ENCODE results near the gene VPS8. TPM values are rescaled to one million over a fixed set of nuclear protein-coding genes. Genes with fewer than 3 reads are reported as not detected.
"Not testable (repeated sequence)": the region's sequence is repeated elsewhere in the genome, so short reads cannot be mapped to it uniquely, and the experiment has no call there.

VPS8 gene
- total RNA-seq, 1 experiment from 2014 or later = 72.3 TPM

DNA sequence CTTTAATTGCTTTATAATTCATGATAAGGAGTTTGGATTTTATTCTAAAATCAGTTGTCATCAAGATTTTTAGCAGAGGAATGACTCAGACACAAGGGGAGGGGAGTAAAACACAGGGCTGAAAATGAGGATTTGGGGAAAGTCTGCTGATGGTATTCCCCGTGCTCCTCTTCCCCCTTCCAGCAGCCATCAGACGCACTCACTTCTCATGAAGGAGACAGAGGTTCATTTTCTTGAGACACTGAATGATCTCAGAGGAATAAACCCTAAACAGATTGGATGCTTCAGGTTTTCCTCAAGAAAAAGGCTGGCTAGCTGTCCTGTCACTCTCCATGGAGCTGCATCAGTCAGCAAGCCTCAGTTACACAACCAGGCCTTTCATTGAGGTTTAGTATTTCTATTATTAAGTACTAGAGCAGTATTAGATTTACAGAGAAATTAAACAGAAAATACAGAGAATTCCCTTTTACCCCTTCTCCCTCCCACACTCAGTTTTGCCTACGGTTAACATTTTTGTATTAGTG lies 174.5 kb downstream of the VPS8 start:
- no peak for DNase-seq (ENCODE audit: low read depth, low spot score)
- CTCF ChIA-PET = no interaction called here
- Histone ChIP-seq H3K4me1 (ENCODE audit: control insufficient read depth, insufficient read depth, low read length) (no peaks in the 10 kb centered on the region), H3K27me3 (ENCODE audit: control insufficient read depth, insufficient read depth, low read length) (no peaks in the 10 kb centered on the region), H3K27ac (ENCODE audit: low read length) (no peak overlapping the region), H3K4me3 (ENCODE audit: low read depth in 2 of 2, low read length in 2 of 2) (no peak overlapping the region), H3K9me3 (ENCODE audit: control insufficient read depth, insufficient read depth, low read depth, low read length) (no peaks in the 10 kb centered on the region), H3K36me3 (ENCODE audit: control insufficient read depth, insufficient read depth, low read length) (no peaks in the 10 kb centered on the region)
- POLR2A ChIA-PET = interaction anchor here (0.6 kb wide), 1 partner anchor 306 kb away, joined by 3 read pairs; no protein-coding TSS in a partner anchor
- no peak for ATAC-seq
- BruUV-seq (replicated peaks) = TSS peak; percentile 22
- TF ChIP-seq, protein P1, sequence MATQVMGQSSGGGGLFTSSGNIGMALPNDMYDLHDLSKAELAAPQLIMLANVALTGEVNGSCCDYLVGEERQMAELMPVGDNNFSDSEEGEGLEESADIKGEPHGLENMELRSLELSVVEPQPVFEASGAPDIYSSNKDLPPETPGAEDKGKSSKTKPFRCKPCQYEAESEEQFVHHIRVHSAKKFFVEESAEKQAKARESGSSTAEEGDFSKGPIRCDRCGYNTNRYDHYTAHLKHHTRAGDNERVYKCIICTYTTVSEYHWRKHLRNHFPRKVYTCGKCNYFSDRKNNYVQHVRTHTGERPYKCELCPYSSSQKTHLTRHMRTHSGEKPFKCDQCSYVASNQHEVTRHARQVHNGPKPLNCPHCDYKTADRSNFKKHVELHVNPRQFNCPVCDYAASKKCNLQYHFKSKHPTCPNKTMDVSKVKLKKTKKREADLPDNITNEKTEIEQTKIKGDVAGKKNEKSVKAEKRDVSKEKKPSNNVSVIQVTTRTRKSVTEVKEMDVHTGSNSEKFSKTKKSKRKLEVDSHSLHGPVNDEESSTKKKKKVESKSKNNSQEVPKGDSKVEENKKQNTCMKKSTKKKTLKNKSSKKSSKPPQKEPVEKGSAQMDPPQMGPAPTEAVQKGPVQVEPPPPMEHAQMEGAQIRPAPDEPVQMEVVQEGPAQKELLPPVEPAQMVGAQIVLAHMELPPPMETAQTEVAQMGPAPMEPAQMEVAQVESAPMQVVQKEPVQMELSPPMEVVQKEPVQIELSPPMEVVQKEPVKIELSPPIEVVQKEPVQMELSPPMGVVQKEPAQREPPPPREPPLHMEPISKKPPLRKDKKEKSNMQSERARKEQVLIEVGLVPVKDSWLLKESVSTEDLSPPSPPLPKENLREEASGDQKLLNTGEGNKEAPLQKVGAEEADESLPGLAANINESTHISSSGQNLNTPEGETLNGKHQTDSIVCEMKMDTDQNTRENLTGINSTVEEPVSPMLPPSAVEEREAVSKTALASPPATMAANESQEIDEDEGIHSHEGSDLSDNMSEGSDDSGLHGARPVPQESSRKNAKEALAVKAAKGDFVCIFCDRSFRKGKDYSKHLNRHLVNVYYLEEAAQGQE (IDR thresholded peaks at IDR 0.05; ENCODE audit: insufficient read depth in 1 of 2, low read depth in 2 of 2, low read length in 1 of 2) = no peak
- no peak for TF ChIP-seq TCF7L2 (IDR thresholded peaks at IDR 0.05; ENCODE audit: low read depth, low read length)
- TF ChIP-seq POLR2AphosphoS5 (IDR thresholded peaks at IDR 0.05; ENCODE audit: low read depth, low read length) = no peak
- TF ChIP-seq SIN3A (IDR thresholded peaks at IDR 0.05; ENCODE audit: borderline replicate concordance, insufficient read depth, low read depth, low read length) = no peak
- TF ChIP-seq, protein P2, sequence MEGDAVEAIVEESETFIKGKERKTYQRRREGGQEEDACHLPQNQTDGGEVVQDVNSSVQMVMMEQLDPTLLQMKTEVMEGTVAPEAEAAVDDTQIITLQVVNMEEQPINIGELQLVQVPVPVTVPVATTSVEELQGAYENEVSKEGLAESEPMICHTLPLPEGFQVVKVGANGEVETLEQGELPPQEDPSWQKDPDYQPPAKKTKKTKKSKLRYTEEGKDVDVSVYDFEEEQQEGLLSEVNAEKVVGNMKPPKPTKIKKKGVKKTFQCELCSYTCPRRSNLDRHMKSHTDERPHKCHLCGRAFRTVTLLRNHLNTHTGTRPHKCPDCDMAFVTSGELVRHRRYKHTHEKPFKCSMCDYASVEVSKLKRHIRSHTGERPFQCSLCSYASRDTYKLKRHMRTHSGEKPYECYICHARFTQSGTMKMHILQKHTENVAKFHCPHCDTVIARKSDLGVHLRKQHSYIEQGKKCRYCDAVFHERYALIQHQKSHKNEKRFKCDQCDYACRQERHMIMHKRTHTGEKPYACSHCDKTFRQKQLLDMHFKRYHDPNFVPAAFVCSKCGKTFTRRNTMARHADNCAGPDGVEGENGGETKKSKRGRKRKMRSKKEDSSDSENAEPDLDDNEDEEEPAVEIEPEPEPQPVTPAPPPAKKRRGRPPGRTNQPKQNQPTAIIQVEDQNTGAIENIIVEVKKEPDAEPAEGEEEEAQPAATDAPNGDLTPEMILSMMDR (IDR thresholded peaks at IDR 0.05) = no peak
- in situ Hi-C loops (cut with HindIII; ENCODE audit: low pct_unique_long_range_greater_than_20kb, low sequenced_read_pairs) = no loop called here
- intact Hi-C loops (cut with micrococcal nuclease; ENCODE audit: unreplicated experiment) = no loop called here

DNA sequence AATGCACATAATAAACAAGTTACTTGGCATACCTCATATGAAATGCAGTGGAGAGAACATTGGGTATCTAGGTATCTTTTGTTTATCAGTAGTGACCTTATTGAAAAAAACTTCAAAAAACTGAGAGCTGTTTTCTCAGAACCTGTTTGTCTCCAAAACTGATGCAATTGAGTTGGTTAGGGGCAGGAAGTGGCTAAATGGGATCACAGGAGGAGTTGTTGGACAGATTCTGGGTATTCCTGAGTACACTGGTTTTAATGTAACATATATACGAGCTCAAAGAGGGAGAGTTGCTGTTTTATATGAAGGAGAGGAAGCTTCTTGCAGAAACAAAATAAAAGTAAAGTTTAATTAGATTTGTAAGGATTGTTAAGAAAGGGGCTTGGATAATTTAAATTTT lies 181.4 kb downstream of the VPS8 start:
- BruUV-seq (replicated peaks) = no TSS peak
- no peak overlapping the region for H3K4me3 ChIP-seq (ENCODE audit: low read depth in 2 of 2, low read length in 2 of 2)
- no peaks in the 10 kb centered on the region for H3K4me1 ChIP-seq (ENCODE audit: control insufficient read depth, insufficient read depth, low read length)
- POLR2A ChIA-PET = interaction anchor here (0.7 kb wide), 1 partner anchor 490 kb away, joined by 3 read pairs; no protein-coding TSS in a partner anchor
- H3K9me3 ChIP-seq (ENCODE audit: control insufficient read depth, insufficient read depth, low read depth, low read length) = no peaks in the 10 kb centered on the region
- peaks cover 11% of the 10 kb centered on the region for H3K36me3 ChIP-seq (ENCODE audit: control insufficient read depth, insufficient read depth, low read length)
- intact Hi-C loops (cut with micrococcal nuclease; ENCODE audit: unreplicated experiment) = no loop called here
- in situ Hi-C loops (cut with HindIII; ENCODE audit: low pct_unique_long_range_greater_than_20kb, low sequenced_read_pairs) = no loop called here
- ATAC-seq = no peak
- no peak overlapping the region for H3K27ac ChIP-seq (ENCODE audit: low read length)
- TF ChIP-seq POLR2AphosphoS5 (IDR thresholded peaks at IDR 0.05; ENCODE audit: low read depth, low read length) = no peak
- TF ChIP-seq, protein P2 (IDR thresholded peaks at IDR 0.05) = no peak
- TF ChIP-seq, protein P1 (IDR thresholded peaks at IDR 0.05; ENCODE audit: insufficient read depth in 1 of 2, low read depth in 2 of 2, low read length in 1 of 2) = no peak
- no peak for TF ChIP-seq TCF7L2 (IDR thresholded peaks at IDR 0.05; ENCODE audit: low read depth, low read length)
- TF ChIP-seq SIN3A (IDR thresholded peaks at IDR 0.05; ENCODE audit: borderline replicate concordance, insufficient read depth, low read depth, low read length) = no peak
- no peaks in the 10 kb centered on the region for H3K27me3 ChIP-seq (ENCODE audit: control insufficient read depth, insufficient read depth, low read length)
- CTCF ChIA-PET = interaction anchor here (0.7 kb wide), 1 partner anchor 164 kb away, joined by 5 read pairs; no protein-coding TSS in a partner anchor
- no peak for DNase-seq (ENCODE audit: low read depth, low spot score)

DNA sequence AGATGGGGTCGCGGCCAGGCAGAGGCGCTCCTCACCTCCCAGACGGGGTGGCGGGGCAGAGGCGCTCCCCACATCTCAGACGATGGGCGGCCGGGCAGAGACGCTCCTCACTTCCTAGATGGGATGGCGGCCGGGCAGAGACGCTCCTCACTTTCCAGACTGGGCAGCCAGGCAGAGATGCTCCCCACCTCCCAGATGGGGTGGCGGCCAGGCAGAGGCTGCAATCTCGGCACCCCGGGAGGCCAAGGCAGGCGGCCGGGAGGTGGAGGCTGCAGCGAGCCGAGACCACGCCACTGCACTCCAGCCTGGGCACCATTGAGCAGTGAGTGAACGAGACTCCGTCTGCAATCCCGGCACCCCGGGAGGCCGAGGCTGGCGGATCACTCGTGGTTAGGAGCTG lies 191.9 kb downstream of the VPS8 start:
- POLR2A ChIA-PET; DNase-seq (ENCODE audit: low read depth, low spot score); BruUV-seq (replicated peaks); H3K27ac ChIP-seq (ENCODE audit: low read length); H3K4me1 ChIP-seq (ENCODE audit: control insufficient read depth, insufficient read depth, low read length); CTCF ChIA-PET; H3K4me3 ChIP-seq (ENCODE audit: low read depth in 2 of 2, low read length in 2 of 2); H3K36me3 ChIP-seq (ENCODE audit: control insufficient read depth, insufficient read depth, low read length); intact Hi-C loops (cut with micrococcal nuclease; ENCODE audit: unreplicated experiment); ATAC-seq; H3K27me3 ChIP-seq (ENCODE audit: control insufficient read depth, insufficient read depth, low read length); H3K9me3 ChIP-seq (ENCODE audit: control insufficient read depth, insufficient read depth, low read depth, low read length); in situ Hi-C loops (cut with HindIII; ENCODE audit: low pct_unique_long_range_greater_than_20kb, low sequenced_read_pairs): not testable (repeated sequence)

Data from Panc1 (cell line).